Nephron (organoid): Measurements from ENCODE around the gene POR.
A peak's percentile ranks its signal among the peaks of the same experiment; 100 is the strongest.
"Not testable (repeated sequence)": the region's sequence is repeated elsewhere in the genome, so short reads cannot be mapped to it uniquely, and the experiment has no call there.

Experiments used
- H3K27ac Mint-ChIP-seq, 3 experiments: 2 replicates each; pipeline ENCODE4 v1.8.0; 2020; ENCODE audit warnings: mixed read lengths in 3 of 3, mild to moderate bottlenecking in 2 of 3, moderate library complexity in 1 of 3
- H3K27me3 Mint-ChIP-seq: 2 replicates; pipeline ENCODE4 v1.8.0; 2021; ENCODE audit warnings: low read depth, mild to moderate bottlenecking, moderate library complexity, mixed read lengths
- H3K36me3 Mint-ChIP-seq: 2 replicates; pipeline ENCODE4 v1.8.0; 2020; ENCODE audit warnings: low read depth, mixed read lengths
- H3K4me1 Mint-ChIP-seq: 2 replicates; pipeline ENCODE4 v1.8.0; 2020; ENCODE audit warnings: mixed read lengths
- H3K4me3 Mint-ChIP-seq, 3 experiments: 2 replicates each; pipeline ENCODE4 v1.8.0; 2020; ENCODE audit warnings: mild to moderate bottlenecking in 3 of 3, mixed read lengths in 3 of 3, moderate library complexity in 2 of 3
- H3K9me3 Mint-ChIP-seq: 2 replicates; pipeline ENCODE4 v1.8.0; 2020; ENCODE audit warnings: mixed read lengths
- TF ChIP-seq, protein P1 (sequence below), 3 experiments: fragments of 200-600 bp; sonication (generic); IDR thresholded peaks; one replicate each; pipeline ENCODE4 v1.5.0; 2021; ENCODE audit warnings: antibody characterized with exemption in 3 of 3; ENCODE audit not compliant: unreplicated experiment in 3 of 3

Gene POR

DNA sequence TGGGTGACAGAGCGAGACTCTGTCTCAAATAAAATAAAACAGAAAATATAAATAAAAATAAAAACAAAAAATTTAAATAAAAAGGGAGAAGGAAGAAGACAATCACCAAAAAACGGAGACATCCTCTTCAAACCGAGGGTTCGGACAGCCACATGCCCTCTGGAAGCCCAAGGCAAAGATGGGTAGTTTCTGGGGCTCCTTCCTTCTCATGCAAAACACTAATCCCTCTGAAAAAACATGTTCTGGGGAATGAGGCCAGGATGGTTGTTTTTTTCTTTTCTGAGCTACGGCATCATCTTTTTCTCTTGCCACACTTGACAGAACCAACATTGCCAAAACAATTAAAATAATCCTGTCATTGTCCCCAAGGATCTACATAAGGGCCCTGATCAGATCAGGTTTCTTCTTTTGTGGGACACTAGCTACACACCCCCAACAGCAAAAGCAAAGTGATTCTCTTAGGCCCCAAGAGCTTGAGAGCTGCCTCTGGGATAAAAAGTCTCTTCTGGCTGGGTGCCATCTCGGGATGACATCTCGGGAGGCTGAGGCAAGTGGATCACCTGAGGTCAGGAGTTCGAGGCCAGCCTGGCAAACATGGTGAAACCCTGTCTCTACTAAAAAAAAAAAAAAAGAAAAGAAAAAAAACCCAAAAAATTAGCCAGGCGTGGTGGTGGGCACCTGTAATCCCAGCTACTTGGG lies 14.2 kb upstream of the POR start:
- peaks cover 12% of the 10 kb centered on the region for H3K27me3 Mint-ChIP-seq
- TF ChIP-seq, protein P1, sequence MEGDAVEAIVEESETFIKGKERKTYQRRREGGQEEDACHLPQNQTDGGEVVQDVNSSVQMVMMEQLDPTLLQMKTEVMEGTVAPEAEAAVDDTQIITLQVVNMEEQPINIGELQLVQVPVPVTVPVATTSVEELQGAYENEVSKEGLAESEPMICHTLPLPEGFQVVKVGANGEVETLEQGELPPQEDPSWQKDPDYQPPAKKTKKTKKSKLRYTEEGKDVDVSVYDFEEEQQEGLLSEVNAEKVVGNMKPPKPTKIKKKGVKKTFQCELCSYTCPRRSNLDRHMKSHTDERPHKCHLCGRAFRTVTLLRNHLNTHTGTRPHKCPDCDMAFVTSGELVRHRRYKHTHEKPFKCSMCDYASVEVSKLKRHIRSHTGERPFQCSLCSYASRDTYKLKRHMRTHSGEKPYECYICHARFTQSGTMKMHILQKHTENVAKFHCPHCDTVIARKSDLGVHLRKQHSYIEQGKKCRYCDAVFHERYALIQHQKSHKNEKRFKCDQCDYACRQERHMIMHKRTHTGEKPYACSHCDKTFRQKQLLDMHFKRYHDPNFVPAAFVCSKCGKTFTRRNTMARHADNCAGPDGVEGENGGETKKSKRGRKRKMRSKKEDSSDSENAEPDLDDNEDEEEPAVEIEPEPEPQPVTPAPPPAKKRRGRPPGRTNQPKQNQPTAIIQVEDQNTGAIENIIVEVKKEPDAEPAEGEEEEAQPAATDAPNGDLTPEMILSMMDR (IDR thresholded peaks at IDR 0.05; ENCODE audit: unreplicated experiment in 3 of 3): no peak
- no peaks in the 10 kb centered on the region for H3K9me3 Mint-ChIP-seq
- peaks cover under 1% of the 10 kb centered on the region for H3K4me1 Mint-ChIP-seq
- no peak overlapping the region for H3K4me3 Mint-ChIP-seq
- no peaks in the 10 kb centered on the region for H3K36me3 Mint-ChIP-seq
- H3K27ac Mint-ChIP-seq: no peak overlapping the region

DNA sequence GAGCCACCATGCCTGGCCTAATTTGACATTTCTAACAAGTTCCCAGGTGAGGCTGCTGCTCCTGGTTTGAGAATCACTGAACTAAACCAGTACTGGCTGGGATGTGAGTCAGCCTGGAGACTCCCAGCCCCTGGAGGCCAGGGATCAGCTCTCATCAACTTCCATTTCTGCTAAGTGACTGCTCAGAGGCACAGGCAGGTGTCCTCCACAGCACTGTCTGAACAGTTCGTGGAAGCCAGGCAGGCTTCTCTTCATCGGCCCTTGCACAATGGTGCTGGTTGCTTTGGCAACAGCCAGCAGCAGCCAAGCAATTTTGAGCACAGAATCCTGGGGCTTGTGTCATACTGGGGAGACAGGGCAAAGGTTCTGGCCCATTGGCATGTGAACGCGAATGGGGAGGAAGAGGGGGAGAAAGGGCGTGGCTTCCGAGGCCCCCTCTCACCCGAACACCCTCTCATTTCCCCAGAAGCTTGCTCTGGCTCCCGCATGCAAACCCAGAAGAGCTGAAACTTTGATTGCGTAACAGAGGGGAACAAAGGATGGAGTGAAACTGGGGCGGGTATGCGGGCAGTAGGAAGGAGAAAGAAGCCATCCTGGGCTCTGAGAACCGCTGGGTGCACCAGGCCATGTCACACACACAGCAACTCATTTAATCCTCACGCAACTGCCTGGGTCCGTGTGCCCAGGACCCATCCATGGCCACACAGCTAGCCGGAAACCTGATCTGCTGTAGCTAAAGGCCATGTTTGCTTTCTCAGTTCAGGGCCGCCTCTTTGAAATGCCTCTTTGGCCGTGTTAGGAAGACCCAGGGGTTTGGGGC lies 9.0 kb upstream of the POR start:
- Mint-ChIP-seq H3K27ac (peak overlapping the region; percentile 33 to 65 (median 63)), H3K27me3 (peaks cover 12% of the 10 kb centered on the region), H3K9me3 (no peaks in the 10 kb centered on the region), H3K4me3 (no peak overlapping the region), H3K4me1 (peaks cover 7% of the 10 kb centered on the region), H3K36me3 (no peaks in the 10 kb centered on the region)
- TF ChIP-seq, protein P1 (IDR thresholded peaks at IDR 0.05; ENCODE audit: unreplicated experiment in 3 of 3): no peak

DNA sequence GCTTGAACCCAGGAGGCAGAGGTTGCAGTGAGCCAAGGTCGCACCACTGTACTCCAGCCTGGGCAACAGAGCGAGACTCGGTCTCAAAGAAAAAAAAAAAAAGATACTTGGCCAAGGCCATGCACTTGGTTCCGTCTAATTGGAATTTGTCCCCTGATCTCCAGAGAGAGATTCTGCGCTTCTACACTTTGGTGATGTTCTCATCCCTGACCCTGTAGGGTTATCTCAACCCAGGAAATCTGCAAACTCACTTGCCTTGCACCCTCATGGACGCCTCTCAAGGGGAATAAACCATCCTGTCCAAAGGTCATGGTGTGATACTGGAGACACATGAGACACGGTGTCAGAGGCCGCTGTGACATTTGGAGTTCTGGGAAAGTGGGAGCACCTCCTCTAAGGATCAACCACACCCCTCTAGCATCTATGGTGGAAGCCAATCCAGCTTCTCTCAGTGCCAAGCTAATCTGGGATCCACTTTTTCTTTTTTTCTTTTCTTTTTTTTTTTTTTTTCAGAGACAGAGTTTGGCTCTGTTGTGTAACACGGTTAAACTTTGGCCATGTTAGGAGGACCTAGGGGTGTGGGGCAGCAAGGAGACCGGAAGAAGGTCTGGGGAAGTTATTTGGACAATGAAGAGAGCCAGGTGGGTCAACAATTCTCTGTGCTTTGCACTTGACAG lies 7.8 kb upstream of the POR start:
- Mint-ChIP-seq H3K4me1 (peaks cover 7% of the 10 kb centered on the region), H3K36me3 (no peaks in the 10 kb centered on the region), H3K27me3 (peaks cover 12% of the 10 kb centered on the region), H3K9me3 (no peaks in the 10 kb centered on the region), H3K4me3 (no peak overlapping the region), H3K27ac (peak overlapping the region in 2 of 3 experiments; percentile 41 to 67)
- TF ChIP-seq, protein P1 (IDR thresholded peaks at IDR 0.05; ENCODE audit: unreplicated experiment in 3 of 3): no peak

DNA sequence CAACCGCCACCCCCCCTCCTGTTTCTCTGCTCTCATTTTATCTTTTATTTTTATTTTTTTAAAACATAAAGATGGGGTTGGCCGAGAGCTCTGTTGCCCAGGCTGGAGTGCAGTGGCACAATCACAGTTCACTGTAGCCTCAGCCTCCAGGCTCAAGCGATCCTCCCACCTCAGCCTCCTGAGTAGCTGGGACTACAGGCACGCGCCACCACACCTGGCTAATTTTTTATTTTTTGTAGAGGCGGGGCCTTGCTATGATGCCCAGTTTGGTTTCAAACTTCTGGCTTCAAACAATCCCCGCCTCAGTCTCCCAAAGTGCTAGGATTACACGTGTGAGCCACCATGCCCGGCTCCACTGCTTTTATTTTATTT lies 7.3 kb upstream of the POR start:
- not testable (repeated sequence) for H3K9me3 Mint-ChIP-seq, H3K4me1 Mint-ChIP-seq, H3K4me3 Mint-ChIP-seq, H3K36me3 Mint-ChIP-seq
- Mint-ChIP-seq H3K27ac (peak overlapping the region in 1 of 3 experiments; percentile 67), H3K27me3 (peaks cover 12% of the 10 kb centered on the region)

DNA sequence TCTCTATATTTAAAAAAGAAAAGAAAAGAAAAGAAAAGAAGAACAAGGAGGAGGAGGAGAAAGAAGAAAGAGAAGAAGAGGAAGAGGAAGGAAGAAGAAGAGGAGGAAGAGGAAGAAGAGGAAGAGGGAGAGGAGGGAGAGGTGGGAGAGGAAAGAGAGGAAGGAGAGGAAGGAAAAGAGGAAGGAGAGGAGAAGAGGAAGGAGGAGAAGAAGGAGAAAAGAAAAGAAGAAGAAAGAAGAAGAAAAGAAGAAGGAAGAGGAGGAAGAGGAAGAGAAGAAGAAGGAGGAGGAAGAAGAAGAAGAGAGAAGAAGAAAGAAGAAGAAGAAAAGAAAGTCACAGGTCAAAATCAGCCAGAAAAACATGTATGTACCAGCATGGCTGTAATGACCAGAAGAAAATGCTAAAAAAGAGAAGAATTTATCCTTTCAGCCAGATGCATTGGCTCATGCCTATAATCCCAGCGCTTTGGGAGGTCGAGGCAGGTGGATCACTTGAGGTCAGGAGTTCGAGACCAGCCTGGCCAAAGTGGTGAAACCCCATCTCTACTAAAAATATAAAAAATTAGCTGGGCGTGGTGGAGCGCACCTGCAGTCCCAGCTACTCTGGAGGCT lies 5.3 kb upstream of the POR start:
- Mint-ChIP-seq H3K27ac (peak overlapping the region in 1 of 3 experiments; percentile 41), H3K9me3 (no peaks in the 10 kb centered on the region), H3K4me3 (no peak overlapping the region), H3K4me1 (peaks cover 7% of the 10 kb centered on the region), H3K36me3 (no peaks in the 10 kb centered on the region), H3K27me3 (no peaks in the 10 kb centered on the region)
- TF ChIP-seq, protein P1 (IDR thresholded peaks at IDR 0.05; ENCODE audit: unreplicated experiment in 3 of 3): no peak

DNA sequence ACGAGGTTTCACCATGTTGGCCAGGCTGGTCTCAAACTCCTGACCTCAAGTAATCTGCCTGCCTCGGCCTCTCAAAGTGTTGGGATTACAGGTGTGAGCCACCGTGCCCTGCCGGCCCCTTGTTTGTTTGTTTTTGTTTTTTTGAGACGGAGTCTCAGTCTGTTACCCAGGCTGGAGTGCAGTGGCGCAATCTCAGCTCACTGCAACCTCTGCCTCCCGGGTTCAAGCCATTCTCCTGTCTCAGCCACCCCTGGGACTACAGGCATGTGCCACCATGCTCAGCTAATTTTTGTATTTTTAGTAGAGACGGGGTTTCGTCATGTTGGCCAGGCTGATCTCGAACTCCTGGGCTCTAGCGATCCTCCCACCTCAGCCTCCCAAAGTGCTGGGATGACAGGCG lies 3.8 kb upstream of the POR start:
- not testable (repeated sequence) for H3K4me1 Mint-ChIP-seq, H3K4me3 Mint-ChIP-seq, H3K9me3 Mint-ChIP-seq, H3K36me3 Mint-ChIP-seq, H3K27me3 Mint-ChIP-seq, H3K27ac Mint-ChIP-seq
